Measurements from ENCODE around the gene CD83. TPM values are rescaled to one million over a fixed set of nuclear protein-coding genes. Genes with fewer than 3 reads are reported as not detected.

Gene CD83
- total RNA-seq, 1 donor = 1.4 TPM

GRCh38 chr6:14082771-14083170 is 34.8 kb upstream of the CD83 start:
- H2AFZ ChIP-seq (ENCODE audit: low read length) = no peak overlapping the region
- no peak for TF ChIP-seq CTCF (IDR thresholded peaks at IDR 0.05; ENCODE audit: extremely low read depth, low read depth, low read length)
- H3K4me1 ChIP-seq (ENCODE audit: insufficient read depth, low read length) = peaks cover 7% of the 10 kb centered on the region
- H3K4me3 ChIP-seq (ENCODE audit: insufficient read depth, low read length) = no peak overlapping the region
- no peaks in the 10 kb centered on the region for H4K20me1 ChIP-seq (ENCODE audit: insufficient read depth, low read length)
- no peak for DNase-seq (ENCODE audit: insufficient read length, low spot score, missing footprints)
- H3K4me2 ChIP-seq (ENCODE audit: insufficient read depth, low read length) = no peak overlapping the region
- no peaks in the 10 kb centered on the region for H3K9me3 ChIP-seq (ENCODE audit: low read depth, low read length)
- no peaks in the 10 kb centered on the region for H3K36me3 ChIP-seq (ENCODE audit: insufficient read depth, low read length)
- H3K79me2 ChIP-seq (ENCODE audit: insufficient read depth, low read length) = no peaks in the 10 kb centered on the region
- peaks cover 2% of the 10 kb centered on the region for H3K27me3 ChIP-seq (ENCODE audit: insufficient read depth, low read length)
- no peak overlapping the region for H3K27ac ChIP-seq (ENCODE audit: low read depth, low read length)

GRCh38 chr6:14083262-14083661 is 34.3 kb upstream of the CD83 start:
- H2AFZ ChIP-seq (ENCODE audit: low read length) = no peak overlapping the region
- no peak overlapping the region for H3K4me3 ChIP-seq (ENCODE audit: insufficient read depth, low read length)
- H3K4me1 ChIP-seq (ENCODE audit: insufficient read depth, low read length) = peaks cover 7% of the 10 kb centered on the region
- no peaks in the 10 kb centered on the region for H3K9me3 ChIP-seq (ENCODE audit: low read depth, low read length)
- no peak for TF ChIP-seq CTCF (IDR thresholded peaks at IDR 0.05; ENCODE audit: extremely low read depth, low read depth, low read length)
- no peaks in the 10 kb centered on the region for H3K79me2 ChIP-seq (ENCODE audit: insufficient read depth, low read length)
- H3K27me3 ChIP-seq (ENCODE audit: insufficient read depth, low read length) = peaks cover 7% of the 10 kb centered on the region
- DNase-seq (ENCODE audit: insufficient read length, low spot score, missing footprints) = no peak
- H3K36me3 ChIP-seq (ENCODE audit: insufficient read depth, low read length) = no peaks in the 10 kb centered on the region
- H4K20me1 ChIP-seq (ENCODE audit: insufficient read depth, low read length) = no peaks in the 10 kb centered on the region
- H3K4me2 ChIP-seq (ENCODE audit: insufficient read depth, low read length) = no peak overlapping the region
- no peak overlapping the region for H3K27ac ChIP-seq (ENCODE audit: low read depth, low read length)

GRCh38 chr6:14083751-14084150 is 33.8 kb upstream of the CD83 start:
- TF ChIP-seq CTCF (IDR thresholded peaks at IDR 0.05; ENCODE audit: extremely low read depth, low read depth, low read length) = no peak
- no peaks in the 10 kb centered on the region for H4K20me1 ChIP-seq (ENCODE audit: insufficient read depth, low read length)
- H3K36me3 ChIP-seq (ENCODE audit: insufficient read depth, low read length) = no peaks in the 10 kb centered on the region
- no peak overlapping the region for H3K4me3 ChIP-seq (ENCODE audit: insufficient read depth, low read length)
- H3K9me3 ChIP-seq (ENCODE audit: low read depth, low read length) = no peaks in the 10 kb centered on the region
- no peak overlapping the region for H3K27ac ChIP-seq (ENCODE audit: low read depth, low read length)
- H2AFZ ChIP-seq (ENCODE audit: low read length) = no peak overlapping the region
- H3K4me1 ChIP-seq (ENCODE audit: insufficient read depth, low read length) = peaks cover 7% of the 10 kb centered on the region
- H3K79me2 ChIP-seq (ENCODE audit: insufficient read depth, low read length) = no peaks in the 10 kb centered on the region
- no peak overlapping the region for H3K4me2 ChIP-seq (ENCODE audit: insufficient read depth, low read length)
- H3K27me3 ChIP-seq (ENCODE audit: insufficient read depth, low read length) = peaks cover 12% of the 10 kb centered on the region
- no peak for DNase-seq (ENCODE audit: insufficient read length, low spot score, missing footprints)

GRCh38 chr6:14084388-14084787 is 33.2 kb upstream of the CD83 start:
- H3K36me3 ChIP-seq (ENCODE audit: insufficient read depth, low read length) = no peaks in the 10 kb centered on the region
- no peaks in the 10 kb centered on the region for H3K9me3 ChIP-seq (ENCODE audit: low read depth, low read length)
- H3K4me3 ChIP-seq (ENCODE audit: insufficient read depth, low read length) = no peak overlapping the region
- peaks cover 2% of the 10 kb centered on the region for H3K4me1 ChIP-seq (ENCODE audit: insufficient read depth, low read length)
- no peak overlapping the region for H3K4me2 ChIP-seq (ENCODE audit: insufficient read depth, low read length)
- no peaks in the 10 kb centered on the region for H3K79me2 ChIP-seq (ENCODE audit: insufficient read depth, low read length)
- no peak overlapping the region for H3K27ac ChIP-seq (ENCODE audit: low read depth, low read length)
- H4K20me1 ChIP-seq (ENCODE audit: insufficient read depth, low read length) = no peaks in the 10 kb centered on the region
- peaks cover 14% of the 10 kb centered on the region for H3K27me3 ChIP-seq (ENCODE audit: insufficient read depth, low read length)
- DNase-seq (ENCODE audit: insufficient read length, low spot score, missing footprints) = no peak
- no peak for TF ChIP-seq CTCF (IDR thresholded peaks at IDR 0.05; ENCODE audit: extremely low read depth, low read depth, low read length)
- no peak overlapping the region for H2AFZ ChIP-seq (ENCODE audit: low read length)

Measured in osteoblast (primary cell).